ENCODE data around the gene NDC80. TPM values are rescaled to one million over a fixed set of nuclear protein-coding genes. Genes with fewer than 3 reads are reported as not detected.

Gene NDC80
- total and polyA plus RNA-seq, 9 of the 15 experiments (the other 6 are each of a cell fraction or from before 2014, with no cell fraction given), result 65.2 to 97.9 (median 83.3) TPM

GRCh38 chr18:2569338-2570207 lies 1.8 kb upstream of the NDC80 start (continued):
- TF ChIP-seq POLR2H (tag; IDR thresholded peaks at IDR 0.05; ENCODE audit: low read depth) (no peak), GABPB1 (CRISPR knock-in tag; IDR thresholded peaks at IDR 0.05) (no peak), CBX1 (IDR thresholded peaks at IDR 0.05; ENCODE audit: low read depth) (no peak), IRF1 (CRISPR knock-in tag; IDR thresholded peaks at IDR 0.05; ENCODE audit: borderline replicate concordance) (no peak), ZNF707 (CRISPR knock-in tag; conservative IDR thresholded peaks at IDR 0.05) (no peak), CEBPB (tag; IDR thresholded peaks at IDR 0.05) (no peak), UBTF (IDR thresholded peaks at IDR 0.05; ENCODE audit: borderline replicate concordance in 1 of 2, low read depth in 2 of 2, low read length in 2 of 2) (no peak), CREB1 (IDR thresholded peaks at IDR 0.05) (no peak), CREB1 (CRISPR knock-in tag; IDR thresholded peaks at IDR 0.05) (no peak), ZNF146 (CRISPR knock-in tag; IDR thresholded peaks at IDR 0.05; ENCODE audit: unreplicated experiment) (no peak), POLR2B (IDR thresholded peaks at IDR 0.05; ENCODE audit: low read depth, partially characterized antibody) (peak; percentile 19), GTF2E2 (tag; IDR thresholded peaks at IDR 0.05) (no peak), SFPQ (IDR thresholded peaks at IDR 0.05; ENCODE audit: low read depth, low read length) (no peak), MTA3 (IDR thresholded peaks at IDR 0.05; ENCODE audit: borderline replicate concordance) (peak; percentile 62; the same call in 1 of the 2 replicates), NEUROD1 (IDR thresholded peaks at IDR 0.05; ENCODE audit: borderline replicate concordance, low read depth, low read length, partially characterized antibody) (no peak), ZFP91 (CRISPR knock-in tag; IDR thresholded peaks at IDR 0.05) (no peak), ZNF644 (tag; IDR thresholded peaks at IDR 0.05; ENCODE audit: low read depth) (no peak), ZNF3 (CRISPR knock-in tag; IDR thresholded peaks at IDR 0.05) (no peak), ZNF561 (CRISPR knock-in tag; conservative IDR thresholded peaks at IDR 0.05) (no peak), TCF7L2 (IDR thresholded peaks at IDR 0.05; ENCODE audit: low read depth, low read length) (no peak)

All from K562 (cell line).